Stimulated activated CD8-positive, alpha-beta memory T cell treated with anti-CD3 and anti-CD28 coated beads, Interleukin-4, amount 100 ng/mL, for 1 hour (primary cell): ENCODE measurements around the gene GDF2.

Source experiments
- DNase-seq, 2 donors: peaks; one replicate each; pipeline ENCODE4 v3.0.0-alpha.2; 2020; ENCODE audit warnings: low read depth in 2 of 2, low spot score in 1 of 2

GDF2 gene

GRCh38 chr10:47290338-47290737 is 31.9 kb upstream of the GDF2 start:
- DNase-seq = no peak

- no peak for DNase-seq
These were observed 30.6 kb upstream of the GDF2 start for GRCh38 chr10:47291682-47292081.

GRCh38 chr10:47294057-47294456 is 28.2 kb upstream of the GDF2 start:
- no peak for DNase-seq

- DNase-seq = no peak
These were observed 27.8 kb upstream of the GDF2 start for GRCh38 chr10:47294501-47294900.

GRCh38 chr10:47295411-47295810 is 26.8 kb upstream of the GDF2 start:
- no peak for DNase-seq

- DNase-seq = no peak
These were observed 25.9 kb upstream of the GDF2 start for GRCh38 chr10:47296156-47296894.

GRCh38 chr10:47296941-47297340 is 25.3 kb upstream of the GDF2 start:
- no peak for DNase-seq

- no peak for DNase-seq
These were observed 24.3 kb upstream of the GDF2 start for GRCh38 chr10:47297866-47298540.

GRCh38 chr10:47298715-47299114 is 23.5 kb upstream of the GDF2 start:
- DNase-seq = no peak

GRCh38 chr10:47299611-47300428 is 22.4 kb upstream of the GDF2 start, which contains the start of gene GDF10:
TSS of gene GDF10 (plus strand) at chr10:47300197. CDS start at chr10:47300652, 455 bp downstream.
- no peak for DNase-seq

- no peak for DNase-seq
These were observed 21.8 kb upstream of the GDF2 start for GRCh38 chr10:47300429-47300931.

- DNase-seq = no peak
These were observed 20.4 kb upstream of the GDF2 start for GRCh38 chr10:47301833-47302232.

GRCh38 chr10:47303105-47303504 is 19.1 kb upstream of the GDF2 start:
- DNase-seq = no peak

GRCh38 chr10:47303866-47304265 is 18.4 kb upstream of the GDF2 start:
- DNase-seq = no peak

GRCh38 chr10:47305566-47305965 is 16.7 kb upstream of the GDF2 start:
- DNase-seq = no peak

- no peak for DNase-seq
These were observed 15.7 kb upstream of the GDF2 start for GRCh38 chr10:47306387-47307210.

- DNase-seq = no peak
These were observed 14.9 kb upstream of the GDF2 start for GRCh38 chr10:47307381-47307780.

- DNase-seq = no peak
These were observed 13.5 kb upstream of the GDF2 start for GRCh38 chr10:47308775-47309174.

GRCh38 chr10:47309408-47310089 is 12.7 kb upstream of the GDF2 start:
- no peak for DNase-seq

- DNase-seq = no peak
These were observed 12.2 kb upstream of the GDF2 start for GRCh38 chr10:47310090-47310505.
